Measurements from ENCODE around the gene CHRM1.
"Not testable (repeated sequence)": the region's sequence is repeated elsewhere in the genome, so short reads cannot be mapped to it uniquely, and the experiment has no call there.

The CHRM1 gene

DNA sequence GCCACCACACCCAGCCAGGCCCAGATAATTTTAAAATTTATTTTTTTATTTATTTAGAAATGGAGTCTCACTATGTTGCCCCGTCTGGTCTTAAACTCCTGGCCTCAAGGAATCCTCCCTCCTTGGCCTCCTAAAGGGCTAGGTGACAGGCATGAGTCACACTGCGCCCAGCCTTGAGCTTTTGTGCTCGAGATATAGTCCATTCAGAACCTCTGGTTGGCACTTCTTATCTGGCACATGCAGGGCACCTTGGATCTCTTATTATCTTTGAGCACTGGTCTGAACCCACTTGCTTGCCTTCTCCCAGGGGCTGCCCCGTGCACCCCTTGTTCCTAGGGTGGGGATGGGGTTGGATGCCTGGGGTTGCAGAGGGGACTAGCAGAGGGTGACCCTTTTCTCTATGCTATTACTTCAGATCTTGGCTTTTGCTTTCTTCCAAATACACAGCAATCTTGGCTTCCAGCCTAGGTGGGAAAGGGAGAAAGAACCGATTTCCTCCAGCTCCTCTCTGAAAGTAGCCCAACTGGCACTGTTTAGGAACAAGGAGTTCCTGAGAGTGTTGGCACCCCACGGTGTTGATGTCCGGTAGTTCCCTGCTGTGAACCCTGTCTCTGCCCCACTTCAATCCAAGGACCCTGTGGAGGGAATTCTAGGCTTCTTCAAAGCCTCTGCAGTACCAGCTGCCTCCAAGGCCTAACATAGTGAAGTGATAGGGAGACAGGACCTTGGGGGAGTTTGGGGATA is 41.8 kb downstream of the CHRM1 start:
- no peak for DNase-seq (ENCODE audit: low read depth in 1 of 2, low spot score in 1 of 2)

DNA sequence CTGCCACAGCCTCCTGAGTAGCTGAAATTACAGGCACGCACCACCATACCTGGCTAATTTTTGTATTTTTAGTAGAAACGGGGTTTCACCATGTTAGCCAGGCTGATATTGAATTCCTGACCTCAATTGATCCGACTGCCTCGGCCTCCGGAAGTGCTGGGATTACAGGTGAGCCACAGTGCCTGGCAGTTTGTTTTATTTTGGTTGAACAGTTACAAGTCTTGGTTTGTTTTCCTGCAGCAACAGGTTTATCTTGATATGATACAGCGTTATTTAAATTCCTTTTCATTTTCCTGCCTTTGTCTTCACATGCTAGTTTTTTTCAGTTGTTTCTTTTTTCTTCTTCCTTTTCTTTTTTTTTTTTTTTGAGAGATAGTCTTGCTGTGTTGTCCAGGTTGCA is 44.5 kb downstream of the CHRM1 start:
- no peak for DNase-seq (ENCODE audit: low read depth in 1 of 2, low spot score in 1 of 2)

DNA sequence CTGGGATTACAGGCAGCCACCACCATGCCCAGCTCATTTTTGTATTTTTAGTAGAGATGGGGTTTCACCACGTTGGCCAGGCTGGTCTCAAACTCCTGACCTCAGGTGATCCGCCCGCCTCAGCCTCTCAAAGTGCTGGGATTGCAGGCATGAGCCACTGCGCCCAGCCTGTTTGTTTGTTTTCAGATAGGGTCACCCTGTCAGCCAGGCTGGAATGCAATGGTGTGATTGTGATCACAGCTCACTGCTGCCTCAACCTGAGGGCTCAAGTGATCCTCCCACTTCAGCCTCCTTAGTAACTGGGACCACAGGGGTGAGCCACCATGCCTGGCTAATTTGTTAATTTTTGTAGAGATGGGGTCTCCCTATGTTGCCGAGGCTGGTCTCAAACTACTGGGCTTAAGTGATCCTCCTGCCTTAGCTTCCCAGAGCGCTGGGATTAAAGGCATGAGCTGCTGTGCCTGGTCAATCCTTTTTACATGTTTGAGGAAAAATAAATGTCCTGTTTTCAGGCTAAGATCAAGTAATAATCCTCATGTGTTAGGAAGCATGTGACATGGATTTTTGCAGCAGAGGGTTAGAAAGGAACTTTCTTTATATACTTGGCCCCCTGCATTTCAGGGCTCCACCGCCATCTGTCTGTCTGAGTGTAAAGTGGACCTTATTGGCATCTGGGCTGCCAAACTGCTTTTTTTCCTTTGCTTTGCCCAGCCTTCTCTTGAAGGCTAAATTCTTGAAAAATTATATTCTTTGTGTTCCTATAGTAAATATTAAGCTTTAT is 45.3 kb downstream of the CHRM1 start:
- DNase-seq (ENCODE audit: low read depth in 1 of 2, low spot score in 1 of 2): no peak

DNA sequence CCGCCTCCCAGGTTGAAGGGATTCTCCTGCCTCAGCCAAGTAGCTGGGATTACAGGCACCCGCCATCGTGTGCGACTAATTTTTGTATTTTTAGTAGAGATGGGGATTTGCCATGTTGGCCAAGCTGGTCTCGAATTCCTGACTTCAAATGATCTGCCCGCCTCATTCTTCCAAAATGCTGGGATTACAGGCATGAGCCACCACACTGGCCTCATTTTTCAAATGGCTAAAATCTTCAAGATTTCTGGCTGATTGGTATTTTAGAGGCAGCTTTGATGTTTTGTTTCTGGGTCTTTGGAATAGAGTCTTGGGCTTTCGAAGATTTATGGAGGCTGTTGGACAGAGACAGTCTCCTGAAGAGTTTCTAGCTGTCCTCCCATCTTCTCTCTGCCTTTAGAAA is 46.3 kb downstream of the CHRM1 start:
- no peak for DNase-seq (ENCODE audit: low read depth in 1 of 2, low spot score in 1 of 2)

DNA sequence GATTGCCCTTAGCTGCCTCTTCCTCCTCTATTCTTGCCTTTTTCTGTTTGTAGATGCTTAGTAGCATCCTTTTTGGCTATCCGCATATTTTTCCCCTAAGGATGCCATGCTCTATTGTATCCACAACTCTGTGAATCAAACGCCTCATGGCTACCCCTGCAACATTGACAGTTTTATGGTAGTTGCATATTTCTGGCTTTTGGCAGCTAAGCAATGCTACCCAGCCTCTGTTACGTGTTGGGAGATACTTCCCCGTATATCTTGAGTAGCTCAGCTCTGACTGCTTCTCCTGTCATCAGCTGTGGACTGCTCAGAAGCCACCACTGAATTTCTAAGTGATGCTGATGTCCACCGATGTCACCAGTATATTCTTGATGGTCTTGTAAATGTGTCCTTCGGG is 55.5 kb downstream of the CHRM1 start:
- no peak for DNase-seq (ENCODE audit: low read depth in 1 of 2, low spot score in 1 of 2)

DNA sequence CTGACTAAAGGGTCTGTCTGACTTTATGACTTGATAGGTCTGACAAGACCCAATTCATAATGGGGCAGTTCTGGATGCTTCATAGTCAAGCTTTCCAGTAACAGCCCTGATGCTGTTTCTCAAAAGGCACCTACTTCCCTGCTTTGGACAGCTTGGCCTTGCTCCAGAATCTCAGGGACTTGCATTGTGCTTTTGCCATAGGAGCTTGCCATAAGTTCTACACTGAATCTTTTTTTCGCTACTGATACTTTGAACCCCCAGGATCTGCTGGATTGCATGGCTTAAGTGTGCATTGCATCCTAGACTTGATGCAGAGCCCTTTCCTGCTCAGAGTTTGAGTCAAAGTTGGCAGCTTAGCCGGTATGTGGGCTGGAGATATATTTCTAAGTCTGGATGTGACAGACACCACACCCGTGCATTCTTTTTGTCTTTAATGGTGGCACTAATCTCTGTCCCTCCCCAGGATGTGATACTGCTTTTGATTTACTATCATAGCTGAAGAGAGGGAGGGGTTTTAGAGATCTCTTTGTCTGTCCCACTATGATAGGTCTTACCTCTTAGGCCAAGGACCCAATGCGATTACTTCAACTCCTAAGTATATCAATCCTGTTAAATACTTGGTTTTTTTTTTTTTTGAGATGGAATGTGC is 57.4 kb downstream of the CHRM1 start:
- DNase-seq (ENCODE audit: low read depth in 1 of 2, low spot score in 1 of 2): no peak

DNA sequence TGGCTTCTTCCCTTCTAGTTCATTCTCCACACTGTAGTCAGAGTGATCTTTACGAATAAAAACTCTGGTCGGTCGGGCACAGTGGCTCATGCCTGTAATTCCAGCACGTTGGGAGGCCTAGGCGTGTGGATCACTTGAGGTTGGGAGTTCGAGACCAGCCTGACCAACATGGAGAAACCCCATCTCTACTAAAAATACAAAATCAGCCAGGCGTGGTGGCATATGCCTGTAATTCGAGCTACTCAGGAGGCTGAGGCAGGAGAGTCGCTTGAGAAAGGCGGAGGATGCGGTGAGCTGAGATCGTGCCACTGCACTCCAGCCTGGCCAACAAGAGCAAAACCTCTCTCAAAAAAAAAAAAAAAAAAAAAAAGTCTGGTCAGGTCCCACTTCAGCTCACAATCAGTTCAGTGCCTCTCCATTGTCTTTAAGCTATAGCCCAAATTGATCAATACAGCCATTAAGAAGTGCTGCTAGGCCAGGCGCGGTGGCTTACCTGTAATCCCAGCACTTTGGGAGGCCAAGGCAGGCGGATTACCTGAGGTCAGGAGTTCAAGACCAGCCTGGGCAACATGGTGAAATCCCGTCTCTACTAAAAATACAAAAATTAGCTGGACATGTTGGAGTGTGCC is 59.5 kb downstream of the CHRM1 start:
- DNase-seq (ENCODE audit: low read depth in 1 of 2, low spot score in 1 of 2): not testable (repeated sequence)

DNA sequence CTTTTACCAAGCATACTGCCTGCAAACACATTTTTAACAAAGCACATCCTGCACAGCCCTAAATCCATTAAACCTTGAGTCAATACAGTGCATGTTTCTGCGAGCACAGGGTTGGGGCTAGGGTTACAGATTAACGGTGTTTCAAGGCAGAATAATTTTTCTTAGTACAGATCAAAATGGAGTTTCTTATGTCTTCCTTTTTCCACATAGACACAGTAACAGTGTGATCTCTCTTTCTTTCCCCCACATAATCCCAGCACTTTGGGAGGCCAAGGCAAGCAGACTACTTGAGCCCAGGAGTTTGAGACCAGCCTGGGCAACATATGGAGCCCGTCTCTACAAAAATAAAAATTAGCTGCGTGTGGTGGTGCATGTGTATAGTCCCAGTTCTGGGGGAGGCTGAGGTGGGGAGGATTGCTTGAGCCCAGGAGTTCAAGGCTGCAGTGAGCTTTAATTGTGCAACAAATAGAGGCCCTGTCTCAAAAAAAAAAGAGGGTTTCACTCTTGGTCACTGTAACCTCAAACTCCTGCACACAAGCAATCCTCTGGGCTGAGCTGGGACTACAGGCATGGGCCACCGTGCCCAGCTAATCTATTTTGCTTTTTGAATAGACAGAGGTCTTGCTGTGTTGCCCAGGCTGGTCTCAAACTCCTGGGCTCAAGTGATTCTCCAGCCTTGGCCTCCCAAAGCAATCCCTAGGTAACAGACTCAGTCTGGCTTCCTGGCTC is 60.2 kb downstream of the CHRM1 start:
- no peak for DNase-seq (ENCODE audit: low read depth in 1 of 2, low spot score in 1 of 2)

DNA sequence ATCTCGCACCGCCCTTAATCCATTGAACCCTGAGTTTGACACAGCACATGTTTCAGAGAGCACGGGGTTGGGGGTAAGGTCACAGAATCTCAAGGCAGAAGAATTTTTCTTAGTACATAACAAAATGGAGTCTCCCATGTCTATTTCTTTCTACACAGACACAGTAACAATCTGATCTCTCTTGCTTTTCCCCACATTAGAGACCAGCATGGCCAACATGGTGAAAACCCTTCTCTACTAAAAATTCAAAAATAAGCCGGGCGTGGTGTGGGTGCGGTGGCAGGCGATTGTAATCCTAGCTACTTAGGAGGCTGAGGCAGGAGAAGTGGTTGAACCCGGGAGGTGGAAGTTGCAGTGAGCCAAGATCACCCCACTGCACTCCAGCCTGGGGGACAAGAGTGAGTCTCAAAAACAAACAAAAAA is 61.9 kb downstream of the CHRM1 start:
- not testable (repeated sequence) for DNase-seq (ENCODE audit: low read depth in 1 of 2, low spot score in 1 of 2)

All from activated T-helper 1 cell treated with anti-CD3 and anti-CD28 coated beads, Interleukin-2, amount 50 U/mL, for 16 hours (primary cell).